H1 (cell line): ENCODE measurements around the gene GALNT11. TPM values are rescaled to one million over a fixed set of nuclear protein-coding genes. Genes with fewer than 3 reads are reported as not detected.

Experiments used
- BCL11A ChIP-seq, 2 experiments: IDR thresholded peaks; one replicate each; pipeline ENCODE4 v1.6.1; 2011; ENCODE audit warnings: low read depth in 2 of 2, low read length in 2 of 2, mild to moderate bottlenecking in 2 of 2
- SP4 ChIP-seq: IDR thresholded peaks from 2 replicates; pipeline ENCODE4 v1.6.1; 2012; ENCODE audit warnings: low read length, inconsistent platforms
- polyA plus RNA-seq, 7 experiments: library from polyadenylated mRNA; depleted of rRNA in 3 of 7; stranded (reverse) in 5 of 7; unstranded in 2 of 7; fragments of >200 nt in 5 of 7; fragments of 200-250 nt in 2 of 7; gene quantifications; 1 replicate in 5 of 7; 2 replicates in 1 of 7; 4 replicates in 1 of 7; pipeline versions ENCODE4 v1.2.1 to v1.2.3, GENCODE V29; 2011 to 2013; ENCODE audit warnings: missing spikeins in 2 of 7, mixed read lengths in 2 of 7
- total RNA-seq: library from RNA; stranded (reverse); fragmentation: NEBNext Ultra II Directional; extraction: Animal tissue kit (Norgen Biotek cat#: 25700); gene quantifications from 2 replicates; pipeline ENCODE4 v1.2.1, GENCODE V29; 2021

GALNT11 gene
- total and polyA plus RNA-seq, 2 of the 8 experiments (the other 6 are each of a cell fraction or from before 2014, with no cell fraction given): 20.5 to 23.2 TPM

GRCh38 chr7:152121432-152121831 lies 96.0 kb downstream of the GALNT11 start (continued):
- TF ChIP-seq BCL11A (IDR thresholded peaks at IDR 0.05; ENCODE audit: low read depth in 2 of 2, low read length in 2 of 2) (no peak), SP4 (no peak)
- TF ChIP-seq, all 59 proteins: peak for 0
